Measurements from ENCODE around the gene EOLA1. TPM values are rescaled to one million over a fixed set of nuclear protein-coding genes. Genes with fewer than 3 reads are reported as not detected.
"Not testable (repeated sequence)": the region's sequence is repeated elsewhere in the genome, so short reads cannot be mapped to it uniquely, and the experiment has no call there.

The EOLA1 gene
- total RNA-seq, 1 donor from 2014 or later = 17.8 TPM

DNA sequence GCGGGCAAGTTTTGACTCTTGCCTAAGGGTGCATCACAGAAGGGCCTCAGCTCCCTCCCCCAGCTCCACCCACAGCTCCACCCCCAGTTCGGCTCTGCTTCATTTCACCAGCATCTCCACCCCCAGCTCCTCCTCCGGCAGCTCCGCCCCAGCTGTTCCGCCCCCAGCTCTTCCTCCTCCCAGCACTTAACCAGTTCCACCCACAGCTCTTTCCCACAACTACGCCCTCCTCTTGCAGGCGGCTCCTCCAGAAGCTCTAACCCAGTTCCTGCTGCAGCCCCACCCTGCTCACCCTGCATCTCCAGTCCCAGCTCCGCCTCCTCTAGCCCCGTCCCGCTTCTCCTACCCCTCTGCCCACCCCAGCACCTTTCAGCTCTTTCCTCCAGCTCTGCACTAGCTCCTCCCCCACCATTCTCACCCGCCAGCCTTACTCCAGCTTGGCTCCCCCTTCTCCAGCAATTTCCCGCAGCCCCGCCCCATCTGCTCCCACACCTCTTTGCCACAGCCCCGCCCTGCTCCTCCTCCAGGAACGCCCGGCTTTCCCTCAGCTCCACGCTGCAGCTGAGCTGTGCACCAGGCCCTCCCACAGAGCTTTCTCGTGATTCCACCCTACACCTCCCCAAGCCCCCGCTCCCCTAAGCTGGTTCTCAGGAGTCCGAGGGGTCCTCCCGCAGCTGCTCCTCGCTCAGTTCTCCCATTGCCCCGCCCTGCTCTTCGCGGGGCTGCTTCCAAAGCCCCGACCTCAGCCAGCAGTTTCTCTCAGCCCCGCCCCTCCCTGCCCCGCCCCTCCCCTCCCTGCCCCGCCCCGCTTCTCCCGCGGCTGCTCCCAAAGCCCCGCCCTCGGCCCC, 1.3 kb upstream of the EOLA1 start:
- Mint-ChIP-seq H3K9me3 (ENCODE audit: low read depth) (no peaks in the 10 kb centered on the region), H3K36me3 (ENCODE audit: insufficient read depth) (no peaks in the 10 kb centered on the region), H3K4me3 (ENCODE audit: low read depth) (peak overlapping the region; percentile 86), H3K27me3 (no peaks in the 10 kb centered on the region), H3K4me1 (ENCODE audit: low read depth) (no peaks in the 10 kb centered on the region), H3K27ac (peak overlapping the region; percentile 94)
- TF ChIP-seq CTCF (IDR thresholded peaks at IDR 0.05; ENCODE audit: unreplicated experiment) = no peak
- DNase-seq (ENCODE audit: low spot score, unreplicated experiment) = peak; percentile 56

- no peaks in the 10 kb centered on the region for H3K27me3 Mint-ChIP-seq
- peak overlapping the region; percentile 98 for H3K27ac Mint-ChIP-seq
- H3K36me3 Mint-ChIP-seq (ENCODE audit: insufficient read depth) = peaks cover 2% of the 10 kb centered on the region
- peak; percentile 64 for DNase-seq (ENCODE audit: low spot score, unreplicated experiment)
- peak overlapping the region; percentile 88 for H3K4me3 Mint-ChIP-seq (ENCODE audit: low read depth)
- no peaks in the 10 kb centered on the region for H3K9me3 Mint-ChIP-seq (ENCODE audit: low read depth)
- no peaks in the 10 kb centered on the region for H3K4me1 Mint-ChIP-seq (ENCODE audit: low read depth)
- no peak for TF ChIP-seq CTCF (IDR thresholded peaks at IDR 0.05; ENCODE audit: unreplicated experiment)
These were observed 636 bp upstream of the EOLA1 start for GRCh38 chrX:149540131-149540620.

GRCh38 chrX:149541521-149542047, 772 bp downstream of the EOLA1 start:
- no peak for DNase-seq (ENCODE audit: low spot score, unreplicated experiment)
- no peaks in the 10 kb centered on the region for H3K4me1 Mint-ChIP-seq (ENCODE audit: low read depth)
- H3K27me3 Mint-ChIP-seq = no peaks in the 10 kb centered on the region
- H3K4me3 Mint-ChIP-seq (ENCODE audit: low read depth) = peak overlapping the region; percentile 88
- peaks cover 2% of the 10 kb centered on the region for H3K36me3 Mint-ChIP-seq (ENCODE audit: insufficient read depth)
- no peak for TF ChIP-seq CTCF (IDR thresholded peaks at IDR 0.05; ENCODE audit: unreplicated experiment)
- peak overlapping the region; percentile 98 for H3K27ac Mint-ChIP-seq
- no peaks in the 10 kb centered on the region for H3K9me3 Mint-ChIP-seq (ENCODE audit: low read depth)

GRCh38 chrX:149545545-149546543, 5.0 kb downstream of the EOLA1 start:
- H3K27me3 Mint-ChIP-seq; H3K4me3 Mint-ChIP-seq (ENCODE audit: low read depth); H3K9me3 Mint-ChIP-seq (ENCODE audit: low read depth); H3K27ac Mint-ChIP-seq; H3K36me3 Mint-ChIP-seq (ENCODE audit: insufficient read depth); DNase-seq (ENCODE audit: low spot score, unreplicated experiment); H3K4me1 Mint-ChIP-seq (ENCODE audit: low read depth): not testable (repeated sequence)

DNA sequence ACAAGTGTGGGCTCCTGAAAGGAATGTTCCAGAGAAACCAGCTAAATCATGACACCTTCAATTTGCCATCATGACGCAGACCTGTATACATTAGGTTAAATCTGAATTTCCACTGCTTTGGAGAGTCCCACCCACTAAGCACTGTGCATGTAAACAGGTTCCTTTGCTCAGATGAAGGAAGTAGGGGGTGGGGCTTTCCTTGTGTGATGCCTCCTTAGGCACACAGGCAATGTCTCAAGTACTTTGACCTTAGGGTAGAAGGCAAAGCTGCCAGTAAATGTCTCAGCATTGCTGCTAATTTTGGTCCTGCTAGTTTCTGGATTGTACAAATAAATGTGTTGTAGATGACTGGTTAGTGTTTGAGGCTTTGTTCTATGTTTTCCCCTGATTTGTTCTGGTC, 6.2 kb downstream of the EOLA1 start:
- not testable (repeated sequence) for H3K4me3 Mint-ChIP-seq (ENCODE audit: low read depth); H3K36me3 Mint-ChIP-seq (ENCODE audit: insufficient read depth); H3K27me3 Mint-ChIP-seq; H3K4me1 Mint-ChIP-seq (ENCODE audit: low read depth); H3K9me3 Mint-ChIP-seq (ENCODE audit: low read depth); H3K27ac Mint-ChIP-seq; DNase-seq (ENCODE audit: low spot score, unreplicated experiment)

DNA sequence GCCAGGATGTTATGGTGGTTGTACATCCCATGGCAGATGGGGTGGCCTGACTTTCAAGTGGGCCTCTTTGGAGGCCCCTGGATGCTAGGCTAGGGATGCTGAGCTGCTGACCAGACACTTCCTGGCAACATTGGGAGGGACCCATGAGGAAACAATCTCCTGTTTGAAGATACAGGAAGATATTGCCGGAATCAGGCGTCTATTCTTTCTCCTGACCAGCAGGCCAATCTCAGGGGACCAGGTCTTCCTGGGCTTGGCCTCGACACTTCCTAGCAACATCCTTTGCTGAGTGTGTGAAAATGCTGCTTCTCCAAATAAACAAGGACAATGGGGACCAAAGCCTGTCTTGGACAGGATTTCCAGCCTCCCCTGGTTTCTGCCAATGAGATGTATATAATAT, 7.0 kb downstream of the EOLA1 start:
- DNase-seq (ENCODE audit: low spot score, unreplicated experiment); H3K4me1 Mint-ChIP-seq (ENCODE audit: low read depth); H3K9me3 Mint-ChIP-seq (ENCODE audit: low read depth); H3K27ac Mint-ChIP-seq; H3K36me3 Mint-ChIP-seq (ENCODE audit: insufficient read depth); H3K4me3 Mint-ChIP-seq (ENCODE audit: low read depth); H3K27me3 Mint-ChIP-seq: not testable (repeated sequence)

DNA sequence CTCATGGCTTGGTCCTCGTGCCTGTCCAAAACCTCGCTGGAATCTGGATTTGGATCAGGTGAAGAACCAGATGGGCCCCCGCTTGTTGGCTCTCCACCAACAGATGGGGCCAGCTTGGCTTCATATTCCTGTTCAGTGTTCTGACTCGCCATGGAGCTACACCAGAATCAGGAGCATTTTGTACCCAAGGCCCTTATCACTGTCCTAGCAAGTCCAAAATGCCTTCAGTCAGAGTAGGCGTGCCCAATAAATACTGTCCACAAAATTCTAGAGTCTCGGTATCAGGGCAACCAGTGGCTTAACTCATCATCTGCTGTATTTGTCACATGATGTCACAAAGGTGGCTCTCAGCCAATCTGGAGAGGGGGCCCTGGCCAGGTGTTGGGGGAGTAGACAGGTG, 8.9 kb downstream of the EOLA1 start, which contains the start of gene HSFX3:
Gene HSFX3, minus strand, starts transcription at position 224 of the 400 bp plus-strand sequence. Its CDS starts 72 bp downstream, at position 152.
- not testable (repeated sequence) for H3K4me1 Mint-ChIP-seq (ENCODE audit: low read depth); H3K27me3 Mint-ChIP-seq; H3K36me3 Mint-ChIP-seq (ENCODE audit: insufficient read depth); DNase-seq (ENCODE audit: low spot score, unreplicated experiment); H3K9me3 Mint-ChIP-seq (ENCODE audit: low read depth); H3K27ac Mint-ChIP-seq; H3K4me3 Mint-ChIP-seq (ENCODE audit: low read depth)

DNA sequence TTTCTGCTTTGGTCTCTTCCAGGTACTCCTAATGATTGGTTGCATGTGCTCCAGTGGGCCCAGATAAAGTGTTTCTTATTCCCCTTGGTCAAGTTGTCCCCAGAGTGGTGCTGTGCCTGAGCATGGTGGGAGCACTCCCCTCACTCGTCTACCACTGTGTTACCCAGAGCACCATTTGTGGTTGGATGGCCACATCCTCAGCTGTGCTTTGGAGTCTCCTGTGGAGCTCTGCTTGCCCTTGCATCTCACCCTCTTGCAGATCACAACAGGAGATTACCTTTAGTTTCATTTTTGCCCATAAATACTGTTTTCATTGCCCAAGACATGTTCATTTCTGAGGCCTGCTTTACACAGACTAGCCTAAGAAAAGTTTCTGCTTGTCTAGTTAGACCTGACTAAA, 9.6 kb downstream of the EOLA1 start:
- H3K27me3 Mint-ChIP-seq; H3K4me1 Mint-ChIP-seq (ENCODE audit: low read depth); H3K9me3 Mint-ChIP-seq (ENCODE audit: low read depth); DNase-seq (ENCODE audit: low spot score, unreplicated experiment); H3K36me3 Mint-ChIP-seq (ENCODE audit: insufficient read depth); H3K4me3 Mint-ChIP-seq (ENCODE audit: low read depth); H3K27ac Mint-ChIP-seq: not testable (repeated sequence)

DNA sequence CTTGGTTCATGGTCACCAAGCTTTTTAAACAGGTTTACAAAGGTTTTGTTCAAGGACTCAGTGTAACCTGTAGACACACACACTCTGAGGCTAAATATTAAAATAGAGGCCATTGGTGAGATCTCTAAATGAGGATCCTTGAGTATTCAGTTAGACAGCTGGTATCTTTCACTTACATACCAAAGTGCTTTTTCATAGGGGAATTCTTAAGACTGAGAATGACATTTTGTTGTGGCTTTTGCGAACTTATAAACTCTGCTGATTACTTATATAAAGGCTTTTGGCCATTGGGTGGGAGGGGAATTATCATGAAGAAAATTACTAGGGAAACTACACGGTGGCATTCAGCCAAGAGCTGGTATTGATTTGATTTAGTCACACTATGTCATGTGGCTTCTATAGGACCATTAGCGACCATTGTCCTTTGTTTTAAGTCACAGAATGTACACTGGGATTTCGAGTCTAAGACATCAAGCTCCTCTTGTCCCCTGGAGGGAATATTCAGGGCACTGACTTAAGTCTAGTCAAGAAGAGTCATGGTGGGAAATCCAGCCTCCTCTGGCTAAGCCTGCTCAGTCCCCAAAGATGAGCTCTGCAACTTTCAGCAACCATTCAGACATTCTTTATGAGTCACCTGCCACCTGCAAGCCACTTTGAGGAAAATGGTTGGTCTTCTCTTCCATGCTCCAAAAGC, 10.6 kb downstream of the EOLA1 start:
- H3K4me3 Mint-ChIP-seq (ENCODE audit: low read depth); H3K36me3 Mint-ChIP-seq (ENCODE audit: insufficient read depth); H3K9me3 Mint-ChIP-seq (ENCODE audit: low read depth); DNase-seq (ENCODE audit: low spot score, unreplicated experiment); H3K4me1 Mint-ChIP-seq (ENCODE audit: low read depth); H3K27me3 Mint-ChIP-seq; H3K27ac Mint-ChIP-seq: not testable (repeated sequence)

Measured in progenitor cell of endocrine pancreas (in vitro differentiated cells).